ENCODE data around the gene GABBR1. TPM values are rescaled to one million over a fixed set of nuclear protein-coding genes. Genes with fewer than 3 reads are reported as not detected.

GABBR1 gene
- total RNA-seq, 4 donors from 2014 or later: 30.6 to 47.8 (median 40.6) TPM

DNA sequence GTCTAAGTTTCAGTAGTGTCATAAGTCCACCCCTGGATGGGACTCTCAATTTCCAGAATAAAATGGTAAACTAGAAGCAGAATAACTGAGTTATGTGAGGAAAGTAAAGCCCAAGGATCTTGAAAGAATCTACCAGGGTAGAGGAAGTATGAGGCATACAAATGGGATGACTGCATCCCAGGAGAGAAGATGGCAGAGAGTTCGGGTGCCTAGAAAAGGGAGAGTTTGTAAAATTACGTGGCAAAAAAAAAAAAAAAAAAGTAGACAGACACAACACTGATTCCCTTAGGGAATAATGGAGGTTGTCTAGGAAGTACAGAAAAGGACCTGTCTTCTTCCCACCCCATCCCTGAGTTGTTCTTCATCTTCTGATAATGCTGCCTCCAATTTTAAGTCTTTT is 3.4 kb downstream of the GABBR1 start:
- 61% methylated on average over 2 of the region's 2 CpGs for WGBS
- Histone ChIP-seq H3K27me3 (peaks cover 0 to 4% (median 0%) of the 10 kb centered on the region in 4 donors), H3K4me3 (no peak overlapping the region), H3K9me3 (no peaks in the 10 kb centered on the region), H3K4me1 (peaks cover 32 to 59% (median 51%) of the 10 kb centered on the region in 4 donors), H3K36me3 (peaks cover 0 to 7% (median 0%) of the 10 kb centered on the region in 4 donors), H3K27ac (replicated peaks in 1 of 4) (no peak overlapping the region)
- DNase-seq (ENCODE audit: extremely low spot score): no peak
- intact Hi-C loops (cut with DNase I): no loop called here
- no peak for TF ChIP-seq EP300 (IDR thresholded peaks at IDR 0.05)
- TF ChIP-seq, protein P1, sequence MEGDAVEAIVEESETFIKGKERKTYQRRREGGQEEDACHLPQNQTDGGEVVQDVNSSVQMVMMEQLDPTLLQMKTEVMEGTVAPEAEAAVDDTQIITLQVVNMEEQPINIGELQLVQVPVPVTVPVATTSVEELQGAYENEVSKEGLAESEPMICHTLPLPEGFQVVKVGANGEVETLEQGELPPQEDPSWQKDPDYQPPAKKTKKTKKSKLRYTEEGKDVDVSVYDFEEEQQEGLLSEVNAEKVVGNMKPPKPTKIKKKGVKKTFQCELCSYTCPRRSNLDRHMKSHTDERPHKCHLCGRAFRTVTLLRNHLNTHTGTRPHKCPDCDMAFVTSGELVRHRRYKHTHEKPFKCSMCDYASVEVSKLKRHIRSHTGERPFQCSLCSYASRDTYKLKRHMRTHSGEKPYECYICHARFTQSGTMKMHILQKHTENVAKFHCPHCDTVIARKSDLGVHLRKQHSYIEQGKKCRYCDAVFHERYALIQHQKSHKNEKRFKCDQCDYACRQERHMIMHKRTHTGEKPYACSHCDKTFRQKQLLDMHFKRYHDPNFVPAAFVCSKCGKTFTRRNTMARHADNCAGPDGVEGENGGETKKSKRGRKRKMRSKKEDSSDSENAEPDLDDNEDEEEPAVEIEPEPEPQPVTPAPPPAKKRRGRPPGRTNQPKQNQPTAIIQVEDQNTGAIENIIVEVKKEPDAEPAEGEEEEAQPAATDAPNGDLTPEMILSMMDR (IDR thresholded peaks at IDR 0.05): no peak
- no peak for TF ChIP-seq POLR2AphosphoS5 (IDR thresholded peaks at IDR 0.05)
- no peak for TF ChIP-seq POLR2A (IDR thresholded peaks at IDR 0.05; ENCODE audit: low read depth)

DNA sequence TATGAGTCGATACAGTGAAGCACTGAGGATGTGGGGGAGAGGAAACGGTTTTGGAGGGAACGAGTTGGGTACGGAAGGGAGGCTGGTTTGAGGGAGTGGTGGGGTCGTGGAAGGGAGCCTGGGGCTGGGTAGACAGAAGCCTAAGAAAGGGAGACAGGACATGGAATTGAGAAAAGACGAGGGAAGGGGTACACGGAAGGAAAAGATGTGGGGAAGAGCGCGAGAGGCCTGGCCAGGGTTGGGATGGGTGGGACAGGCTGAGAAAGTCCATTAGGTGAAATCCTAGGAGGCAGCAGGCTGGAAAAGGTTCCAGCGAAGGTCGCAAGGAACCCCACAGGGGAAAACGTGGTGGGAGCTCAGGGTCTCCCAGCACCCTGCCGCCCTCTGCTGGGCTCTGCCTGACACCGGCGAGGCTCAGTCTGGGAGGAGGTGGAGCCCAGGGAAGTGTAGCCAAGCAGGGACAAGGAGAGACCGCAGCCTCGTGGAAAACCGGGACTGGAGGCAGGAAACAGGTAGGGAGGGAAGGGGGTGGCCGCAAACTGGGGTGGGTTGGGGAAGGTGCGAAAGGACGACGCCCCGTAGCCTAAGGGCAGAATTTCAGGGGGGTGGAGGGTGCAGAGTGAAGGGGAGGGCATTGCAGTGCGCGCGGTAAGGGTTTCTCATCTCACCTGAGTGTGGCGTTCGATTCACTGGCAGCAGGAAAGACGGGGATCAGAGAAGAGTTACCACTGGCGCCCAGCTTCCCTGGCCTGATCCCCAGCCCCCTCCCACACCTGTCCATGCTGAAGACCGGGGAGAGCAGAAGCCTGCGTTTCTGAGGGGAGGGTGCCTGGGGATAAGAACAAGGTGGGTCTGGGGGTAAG is 4.3 kb downstream of the GABBR1 start:
- H3K4me3 ChIP-seq: peak overlapping the region; percentile 58 to 82 (median 68)
- peaks cover 0 to 11% (median 4%) of the 10 kb centered on the region in 4 donors for H3K36me3 ChIP-seq
- no peaks in the 10 kb centered on the region for H3K9me3 ChIP-seq
- peaks cover 0 to 4% (median 0%) of the 10 kb centered on the region in 4 donors for H3K27me3 ChIP-seq
- intact Hi-C loops (cut with DNase I): no loop called here
- no peak for DNase-seq (ENCODE audit: extremely low spot score)
- WGBS: 8% methylated on average over 32 of the region's 32 CpGs
- H3K27ac ChIP-seq (replicated peaks in 1 of 4): peak overlapping the region; percentile 85 to 90 (median 88)
- TF ChIP-seq, protein P1 (IDR thresholded peaks at IDR 0.05): peak; percentile 58 to 78 (median 59)
- no peak for TF ChIP-seq EP300 (IDR thresholded peaks at IDR 0.05)
- TF ChIP-seq POLR2AphosphoS5 (IDR thresholded peaks at IDR 0.05): peak; percentile 57 to 75
- peaks cover 32 to 50% (median 46%) of the 10 kb centered on the region in 4 donors for H3K4me1 ChIP-seq

DNA sequence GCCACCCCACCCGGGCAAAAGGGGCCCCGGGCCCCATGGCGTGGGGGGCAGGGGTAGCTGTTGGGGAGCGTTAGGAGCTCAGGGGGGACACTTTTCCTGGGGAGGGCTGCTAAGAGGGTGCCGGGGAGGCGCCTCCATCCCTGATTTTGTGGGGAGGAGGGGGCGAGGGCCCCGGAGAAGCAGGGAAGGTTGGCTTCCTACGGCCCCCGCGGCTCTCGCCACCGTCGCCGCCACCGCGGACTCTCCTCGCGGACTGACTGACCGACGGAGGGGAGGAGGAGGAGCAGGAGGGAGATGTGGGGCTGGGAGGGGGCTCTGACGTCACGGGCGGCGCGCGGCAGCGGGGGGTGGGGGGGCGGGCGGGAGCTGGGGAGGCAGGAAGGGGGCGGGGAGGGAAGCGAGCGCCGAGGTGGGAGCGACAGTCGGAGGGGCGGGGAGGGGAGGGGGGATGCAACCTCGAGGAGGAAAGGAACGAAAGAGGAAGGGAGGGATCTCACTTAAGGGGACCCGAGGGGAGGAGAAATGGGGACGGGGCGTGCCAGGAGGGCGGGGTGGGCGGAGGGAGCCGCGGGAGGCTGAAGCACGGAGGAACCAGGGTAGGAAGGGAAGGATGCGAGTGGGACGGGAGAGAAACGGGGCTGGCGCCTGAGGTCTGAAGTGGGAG is 5.1 kb downstream of the GABBR1 start:
- under 1% methylated on average over 16 of the region's 51 CpGs for WGBS

DNA sequence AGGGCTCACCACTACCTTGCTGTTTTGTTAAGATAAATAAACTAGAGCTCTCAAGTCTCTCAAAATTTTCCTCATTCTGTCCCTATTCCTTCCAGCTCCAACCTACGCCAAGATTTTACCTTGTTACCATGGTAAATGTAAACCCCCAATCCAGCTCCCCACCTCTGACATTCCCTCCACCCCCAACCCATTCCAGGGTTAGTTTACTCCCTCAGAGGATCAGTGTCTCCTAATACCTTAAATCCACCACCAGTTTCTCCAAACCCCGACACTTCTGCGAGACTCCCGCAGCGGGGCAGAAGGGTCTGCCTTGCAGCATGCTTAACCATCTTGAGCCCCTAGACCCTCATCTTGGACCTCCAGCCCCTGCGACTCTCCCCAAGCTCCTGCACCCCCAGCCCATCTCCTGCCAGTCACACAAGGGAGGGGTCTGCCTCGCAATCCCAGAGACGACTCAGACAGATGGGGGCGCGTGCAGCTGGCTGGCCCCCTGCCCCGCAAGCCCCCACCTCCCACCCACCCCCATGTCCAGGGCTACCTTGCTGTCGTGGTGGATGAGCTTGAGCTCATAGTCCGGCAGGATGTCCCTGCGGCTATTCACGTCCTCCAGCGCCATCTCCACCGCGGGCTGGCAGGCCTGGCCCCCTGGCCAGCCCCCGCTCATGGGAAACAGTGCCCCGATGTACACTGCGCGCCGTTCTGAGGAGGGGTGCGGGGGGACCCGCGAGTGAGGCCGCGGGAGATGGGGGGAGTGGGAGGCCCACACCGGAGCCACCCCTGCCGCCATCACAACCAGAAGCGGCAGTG is 5.8 kb downstream of the GABBR1 start:
- TF ChIP-seq EP300 (IDR thresholded peaks at IDR 0.05) (no peak), POLR2A (IDR thresholded peaks at IDR 0.05; ENCODE audit: low read depth) (no peak), POLR2AphosphoS5 (IDR thresholded peaks at IDR 0.05) (no peak)
- TF ChIP-seq, protein P1 (IDR thresholded peaks at IDR 0.05): no peak
- Histone ChIP-seq H3K27me3 (peaks cover 0 to 4% (median 0%) of the 10 kb centered on the region in 4 donors), H3K27ac (replicated peaks in 1 of 4) (peak overlapping the region; percentile 85 to 90 (median 88)), H3K4me3 (peak overlapping the region; percentile 58 to 82 (median 68)), H3K36me3 (peaks cover 2 to 26% (median 19%) of the 10 kb centered on the region in 4 donors), H3K9me3 (no peaks in the 10 kb centered on the region), H3K4me1 (peaks cover 29 to 44% (median 41%) of the 10 kb centered on the region in 4 donors)
- intact Hi-C loops (cut with DNase I): no loop called here
- no peak for DNase-seq (ENCODE audit: extremely low spot score)
- WGBS: 52% methylated on average over 6 of the region's 31 CpGs

More for the DNA sequence above, 5.1 kb downstream of the GABBR1 start:
- TF ChIP-seq POLR2AphosphoS5 (IDR thresholded peaks at IDR 0.05) (peak; percentile 94 to 96), POLR2A (IDR thresholded peaks at IDR 0.05; ENCODE audit: low read depth) (peak; percentile 68), EP300 (IDR thresholded peaks at IDR 0.05) (no peak)
- TF ChIP-seq, protein P1 (IDR thresholded peaks at IDR 0.05): no peak
- DNase-seq (ENCODE audit: extremely low spot score): no peak
- Histone ChIP-seq H3K4me1 (peaks cover 29 to 45% (median 42%) of the 10 kb centered on the region in 4 donors), H3K36me3 (peaks cover 0 to 19% (median 11%) of the 10 kb centered on the region in 4 donors), H3K9me3 (no peaks in the 10 kb centered on the region), H3K27ac (replicated peaks in 1 of 4) (peak overlapping the region; percentile 85 to 90 (median 88)), H3K27me3 (peaks cover 0 to 4% (median 0%) of the 10 kb centered on the region in 4 donors), H3K4me3 (peak overlapping the region; percentile 58 to 82 (median 68))
- intact Hi-C loops (cut with DNase I): no loop called here

All from esophagus muscularis mucosa (tissue), 4 donors.